ENCODE data around the gene ERI3.

GRCh38 chr1:44220755-44221154 is 134.3 kb downstream of the ERI3 start:
- TF ChIP-seq POLR2A (IDR thresholded peaks at IDR 0.05; ENCODE audit: low read length) (no peak), GATA1 (IDR thresholded peaks at IDR 0.05; ENCODE audit: low read depth, low read length) (no peak)
